Measurements from ENCODE around the gene VEPH1. TPM values are rescaled to one million over a fixed set of nuclear protein-coding genes. Genes with fewer than 3 reads are reported as not detected.

VEPH1 gene
- total RNA-seq, 2 donors from 2014 or later: 15.0 to 30.0 TPM

GRCh38 chr3:157412323-157412855, 90.8 kb downstream of the VEPH1 start:
- TF ChIP-seq CTCF (IDR thresholded peaks at IDR 0.05) (no peak), POLR2A (IDR thresholded peaks at IDR 0.05) (no peak)
- 94 to 95% methylated on average over 1 of the region's 1 CpG for WGBS, 2 donors
- H3K9me3 ChIP-seq: no peaks in the 10 kb centered on the region
- intact Hi-C loops (cut with DNase I): no loop called here
- no peaks in the 10 kb centered on the region for H3K36me3 ChIP-seq (replicated peaks in 1 of 2; ENCODE audit: insufficient read depth in 1 of 2, low read depth in 2 of 2)
- DNase-seq: no peak
- no peaks in the 10 kb centered on the region for H3K4me1 ChIP-seq
- H3K27ac ChIP-seq: no peak overlapping the region
- no peaks in the 10 kb centered on the region for H3K27me3 ChIP-seq
- ATAC-seq: no peak
- H3K4me3 ChIP-seq: no peak overlapping the region

DNA sequence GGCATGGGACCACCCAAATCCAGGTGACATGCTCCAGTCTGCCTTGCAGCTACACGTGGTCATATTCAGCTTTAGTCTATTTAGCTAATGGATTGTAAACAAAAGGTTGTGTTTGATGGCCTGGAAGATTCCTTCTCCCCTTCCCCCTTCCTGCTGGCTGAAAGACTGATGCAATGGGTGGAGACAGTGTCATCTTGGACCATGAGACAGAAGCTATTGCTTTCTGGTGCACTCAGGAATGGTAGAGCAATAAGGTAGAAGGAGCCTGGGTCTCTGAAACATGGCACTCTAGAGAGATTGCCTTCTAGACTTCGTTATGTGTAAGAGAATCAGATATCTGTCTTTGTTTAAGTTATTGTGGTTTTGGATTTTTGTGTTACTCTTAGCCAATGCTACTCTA, 92.3 kb downstream of the VEPH1 start:
- Histone ChIP-seq H3K36me3 (replicated peaks in 1 of 2; ENCODE audit: insufficient read depth in 1 of 2, low read depth in 2 of 2) (no peaks in the 10 kb centered on the region), H3K27me3 (no peaks in the 10 kb centered on the region), H3K4me1 (no peaks in the 10 kb centered on the region), H3K27ac (no peak overlapping the region), H3K4me3 (no peak overlapping the region), H3K9me3 (no peaks in the 10 kb centered on the region)
- no peak for ATAC-seq
- no peak for TF ChIP-seq POLR2A (IDR thresholded peaks at IDR 0.05)
- TF ChIP-seq CTCF (IDR thresholded peaks at IDR 0.05): no peak
- WGBS, 2 donors: 52 to 54% methylated on average over 2 of the region's 2 CpGs
- DNase-seq: no peak
- intact Hi-C loops (cut with DNase I): no loop called here

DNA sequence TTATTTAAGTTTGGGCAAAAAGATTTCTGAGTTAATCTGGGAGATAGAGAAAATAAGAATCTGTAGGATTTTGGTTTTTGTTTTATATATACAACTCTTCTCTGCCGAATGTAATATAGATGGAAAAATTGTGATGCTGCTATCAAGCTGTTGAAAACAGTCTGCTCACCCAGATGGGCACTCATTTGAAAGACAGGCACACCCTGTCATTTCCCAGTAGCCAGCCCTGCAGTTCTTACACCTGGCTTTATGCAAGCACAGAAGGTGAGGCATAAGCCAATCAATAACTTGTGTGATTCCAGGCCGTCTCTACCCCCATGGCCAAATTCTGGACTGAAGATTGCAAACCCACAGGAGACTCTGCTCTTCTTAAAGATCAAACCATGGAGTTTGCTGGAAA, 93.7 kb downstream of the VEPH1 start:
- Histone ChIP-seq H3K4me1 (no peaks in the 10 kb centered on the region), H3K9me3 (no peaks in the 10 kb centered on the region), H3K36me3 (replicated peaks in 1 of 2; ENCODE audit: insufficient read depth in 1 of 2, low read depth in 2 of 2) (no peaks in the 10 kb centered on the region), H3K27me3 (no peaks in the 10 kb centered on the region), H3K4me3 (no peak overlapping the region), H3K27ac (no peak overlapping the region)
- no peak for ATAC-seq
- DNase-seq: no peak
- WGBS, 2 donors: 81 to 90% methylated on average over 2 of the region's 2 CpGs
- intact Hi-C loops (cut with DNase I): no loop called here
- TF ChIP-seq POLR2A (IDR thresholded peaks at IDR 0.05) (no peak), CTCF (IDR thresholded peaks at IDR 0.05) (no peak)

DNA sequence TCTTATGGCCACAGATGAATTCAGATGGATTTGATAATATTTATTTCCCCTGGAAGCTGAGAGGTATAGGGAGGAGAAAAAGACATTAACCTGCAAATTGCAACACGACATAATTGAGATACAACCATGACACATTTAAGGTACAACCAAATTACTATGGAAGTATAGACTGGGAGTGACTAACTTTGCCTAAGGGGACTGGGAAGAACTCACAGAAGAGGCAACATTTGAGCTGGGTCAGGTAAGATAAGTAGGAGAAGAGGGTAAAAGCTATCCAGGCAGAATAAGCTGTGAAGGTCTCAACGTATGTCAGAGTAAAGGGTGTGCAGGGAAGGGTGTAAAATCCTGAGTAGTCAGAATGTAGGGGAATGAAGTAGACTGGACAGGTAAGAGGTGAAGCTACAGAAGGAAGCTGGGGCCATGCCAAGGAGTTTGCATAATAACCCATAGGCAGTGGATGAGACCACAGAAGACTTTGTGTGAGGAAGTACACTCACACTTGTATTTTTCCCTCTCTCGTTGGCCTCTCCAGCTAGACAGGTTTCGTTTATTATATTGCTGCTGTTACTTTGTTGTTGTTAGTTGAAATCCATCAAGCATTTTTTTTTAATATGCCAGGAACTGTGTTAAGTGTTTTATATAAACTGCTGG, 94.6 kb downstream of the VEPH1 start:
- ATAC-seq (no peak), DNase-seq (peak in 2 of 4 donors; percentile 10 to 13)
- intact Hi-C loops (cut with DNase I): no loop called here
- no peak for TF ChIP-seq CTCF (IDR thresholded peaks at IDR 0.05)
- no peak for TF ChIP-seq POLR2A (IDR thresholded peaks at IDR 0.05)
- no peak overlapping the region for H3K27ac ChIP-seq
- H3K27me3 ChIP-seq: no peaks in the 10 kb centered on the region
- 77 to 88% methylated on average over 4 of the region's 4 CpGs for WGBS, 2 donors
- no peaks in the 10 kb centered on the region for H3K9me3 ChIP-seq
- no peak overlapping the region for H3K4me3 ChIP-seq
- H3K36me3 ChIP-seq (replicated peaks in 1 of 2; ENCODE audit: insufficient read depth in 1 of 2, low read depth in 2 of 2): no peaks in the 10 kb centered on the region
- H3K4me1 ChIP-seq: no peaks in the 10 kb centered on the region

DNA sequence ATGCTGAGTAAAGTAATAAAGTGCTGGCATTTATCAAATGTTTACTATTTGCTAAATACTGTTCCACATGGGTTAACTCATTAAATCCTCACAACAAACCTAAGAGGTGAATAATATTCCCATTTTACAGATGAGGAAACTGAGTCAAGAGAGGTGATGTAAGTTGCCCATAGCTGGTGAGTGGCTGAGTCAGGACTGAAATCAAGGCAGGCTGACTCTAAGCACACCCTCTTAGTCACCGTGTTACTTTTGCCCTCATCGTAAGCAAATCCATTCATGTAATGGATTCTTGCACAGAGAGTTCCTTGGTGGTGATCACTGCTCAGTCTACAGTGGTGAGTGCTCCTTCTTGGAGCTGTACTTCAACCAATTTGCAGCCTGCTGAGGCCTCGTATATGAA, 95.4 kb downstream of the VEPH1 start:
- TF ChIP-seq POLR2A (IDR thresholded peaks at IDR 0.05): no peak
- no peak for TF ChIP-seq CTCF (IDR thresholded peaks at IDR 0.05)
- DNase-seq (no peak), ATAC-seq (no peak)
- Histone ChIP-seq H3K4me1 (no peaks in the 10 kb centered on the region), H3K27ac (no peak overlapping the region), H3K9me3 (no peaks in the 10 kb centered on the region), H3K27me3 (no peaks in the 10 kb centered on the region), H3K36me3 (replicated peaks in 1 of 2; ENCODE audit: insufficient read depth in 1 of 2, low read depth in 2 of 2) (no peaks in the 10 kb centered on the region), H3K4me3 (no peak overlapping the region)
- 83 to 90% methylated on average over 3 of the region's 3 CpGs for WGBS, 2 donors
- intact Hi-C loops (cut with DNase I): no loop called here

All from body of pancreas (tissue), 4 donors.